ENCODE data around the gene GTF2H1. TPM values are rescaled to one million over a fixed set of nuclear protein-coding genes. Genes with fewer than 3 reads are reported as not detected.

GTF2H1 gene
- total RNA-seq, 1 donor from 2014 or later: 43.9 TPM

GRCh38 chr11:18307461-18308139, 14.8 kb upstream of the GTF2H1 start:
- Mint-ChIP-seq H3K27me3 (no peaks in the 10 kb centered on the region), H3K4me1 (ENCODE audit: low read depth) (peaks cover 2% of the 10 kb centered on the region), H3K4me3 (ENCODE audit: low read depth) (no peak overlapping the region), H3K27ac (no peak overlapping the region), H3K36me3 (ENCODE audit: insufficient read depth) (peaks cover 15% of the 10 kb centered on the region), H3K9me3 (ENCODE audit: low read depth) (no peaks in the 10 kb centered on the region)
- DNase-seq (ENCODE audit: low spot score, unreplicated experiment): no peak
- TF ChIP-seq, protein P1, sequence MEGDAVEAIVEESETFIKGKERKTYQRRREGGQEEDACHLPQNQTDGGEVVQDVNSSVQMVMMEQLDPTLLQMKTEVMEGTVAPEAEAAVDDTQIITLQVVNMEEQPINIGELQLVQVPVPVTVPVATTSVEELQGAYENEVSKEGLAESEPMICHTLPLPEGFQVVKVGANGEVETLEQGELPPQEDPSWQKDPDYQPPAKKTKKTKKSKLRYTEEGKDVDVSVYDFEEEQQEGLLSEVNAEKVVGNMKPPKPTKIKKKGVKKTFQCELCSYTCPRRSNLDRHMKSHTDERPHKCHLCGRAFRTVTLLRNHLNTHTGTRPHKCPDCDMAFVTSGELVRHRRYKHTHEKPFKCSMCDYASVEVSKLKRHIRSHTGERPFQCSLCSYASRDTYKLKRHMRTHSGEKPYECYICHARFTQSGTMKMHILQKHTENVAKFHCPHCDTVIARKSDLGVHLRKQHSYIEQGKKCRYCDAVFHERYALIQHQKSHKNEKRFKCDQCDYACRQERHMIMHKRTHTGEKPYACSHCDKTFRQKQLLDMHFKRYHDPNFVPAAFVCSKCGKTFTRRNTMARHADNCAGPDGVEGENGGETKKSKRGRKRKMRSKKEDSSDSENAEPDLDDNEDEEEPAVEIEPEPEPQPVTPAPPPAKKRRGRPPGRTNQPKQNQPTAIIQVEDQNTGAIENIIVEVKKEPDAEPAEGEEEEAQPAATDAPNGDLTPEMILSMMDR (IDR thresholded peaks at IDR 0.05; ENCODE audit: unreplicated experiment): no peak

DNA sequence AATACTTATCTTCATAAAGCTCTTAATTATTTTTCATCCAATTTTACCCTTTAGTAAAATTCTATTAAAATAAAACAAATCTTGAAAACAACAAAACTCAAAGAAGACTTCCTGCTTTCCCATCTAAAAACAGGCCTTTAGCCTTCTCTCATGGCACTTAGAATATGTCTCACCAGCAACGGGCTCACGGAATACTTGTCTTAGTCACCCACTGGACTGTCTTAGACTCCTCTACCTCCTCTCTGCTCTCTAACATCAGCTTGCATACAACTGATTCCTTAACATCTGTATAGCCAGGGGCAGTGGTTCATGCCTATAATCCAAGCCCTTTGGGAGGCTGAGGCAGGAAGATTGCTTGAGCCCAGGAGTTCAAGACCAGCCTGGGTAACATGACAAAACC, 14.1 kb upstream of the GTF2H1 start:
- H3K27me3 Mint-ChIP-seq: no peaks in the 10 kb centered on the region
- DNase-seq (ENCODE audit: low spot score, unreplicated experiment): no peak
- peaks cover 15% of the 10 kb centered on the region for H3K36me3 Mint-ChIP-seq (ENCODE audit: insufficient read depth)
- H3K4me1 Mint-ChIP-seq (ENCODE audit: low read depth): peaks cover 2% of the 10 kb centered on the region
- H3K27ac Mint-ChIP-seq: no peak overlapping the region
- H3K9me3 Mint-ChIP-seq (ENCODE audit: low read depth): no peaks in the 10 kb centered on the region
- no peak overlapping the region for H3K4me3 Mint-ChIP-seq (ENCODE audit: low read depth)
- TF ChIP-seq, protein P1 (IDR thresholded peaks at IDR 0.05; ENCODE audit: unreplicated experiment): no peak

- Mint-ChIP-seq H3K9me3 (ENCODE audit: low read depth) (no peaks in the 10 kb centered on the region), H3K27ac (no peak overlapping the region), H3K4me3 (ENCODE audit: low read depth) (no peak overlapping the region), H3K4me1 (ENCODE audit: low read depth) (peaks cover 2% of the 10 kb centered on the region), H3K27me3 (no peaks in the 10 kb centered on the region), H3K36me3 (ENCODE audit: insufficient read depth) (peaks cover 15% of the 10 kb centered on the region)
- TF ChIP-seq, protein P1 (IDR thresholded peaks at IDR 0.05; ENCODE audit: unreplicated experiment): no peak
- DNase-seq (ENCODE audit: low spot score, unreplicated experiment): no peak
Measured at GRCh38 chr11:18309691-18310090, 12.7 kb upstream of the GTF2H1 start.

DNA sequence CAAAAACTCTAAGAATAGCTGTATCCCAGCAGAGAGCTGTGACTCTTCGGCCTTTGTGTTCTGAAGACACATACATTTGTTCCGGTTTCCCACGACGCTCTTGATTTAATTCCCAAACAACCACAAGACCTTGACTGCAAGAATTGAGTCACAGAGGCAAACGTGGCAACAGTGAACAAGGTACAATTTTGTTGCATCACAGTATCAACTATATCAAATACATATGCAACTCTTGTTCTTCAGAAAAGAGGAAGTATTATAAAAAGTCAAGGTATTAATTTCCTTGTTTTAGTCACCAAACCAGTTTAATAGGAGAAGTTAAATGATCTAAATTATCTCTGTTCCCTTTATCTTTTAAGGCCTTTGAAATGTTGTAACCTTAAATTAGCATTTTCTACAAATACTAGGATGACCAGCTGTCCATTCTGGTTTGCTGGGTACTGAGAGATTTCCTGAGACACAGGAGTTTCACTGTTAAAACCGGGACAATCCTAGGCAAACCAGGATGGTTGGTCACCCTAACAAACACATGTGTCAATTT, 11.5 kb upstream of the GTF2H1 start:
- Mint-ChIP-seq H3K9me3 (ENCODE audit: low read depth) (no peaks in the 10 kb centered on the region), H3K27ac (no peak overlapping the region), H3K4me3 (ENCODE audit: low read depth) (no peak overlapping the region), H3K4me1 (ENCODE audit: low read depth) (peaks cover 2% of the 10 kb centered on the region), H3K36me3 (ENCODE audit: insufficient read depth) (peaks cover 11% of the 10 kb centered on the region), H3K27me3 (no peaks in the 10 kb centered on the region)
- TF ChIP-seq, protein P1 (IDR thresholded peaks at IDR 0.05; ENCODE audit: unreplicated experiment): no peak
- no peak for DNase-seq (ENCODE audit: low spot score, unreplicated experiment)

GRCh38 chr11:18312012-18312411, 10.4 kb upstream of the GTF2H1 start:
- TF ChIP-seq, protein P1 (IDR thresholded peaks at IDR 0.05; ENCODE audit: unreplicated experiment): no peak
- DNase-seq (ENCODE audit: low spot score, unreplicated experiment): no peak
- Mint-ChIP-seq H3K36me3 (ENCODE audit: insufficient read depth) (peaks cover 7% of the 10 kb centered on the region), H3K27ac (no peak overlapping the region), H3K4me3 (ENCODE audit: low read depth) (no peak overlapping the region), H3K27me3 (no peaks in the 10 kb centered on the region), H3K9me3 (ENCODE audit: low read depth) (no peaks in the 10 kb centered on the region), H3K4me1 (ENCODE audit: low read depth) (peaks cover 2% of the 10 kb centered on the region)
